Endothelial cell (in vitro differentiated cells): ENCODE data around the gene KANSL1L. TPM values are rescaled to one million over a fixed set of nuclear protein-coding genes. Genes with fewer than 3 reads are reported as not detected.

Experiments used
- DNase-seq: peaks from one replicate; pipeline ENCODE4 v3.0.0; 2021; ENCODE audit warnings: low spot score
- H3K27ac Mint-ChIP-seq: one replicate; pipeline ENCODE4 v1.8.0; 2021; ENCODE audit warnings: mixed read lengths, inconsistent platforms; ENCODE audit not compliant: unreplicated experiment
- H3K27me3 Mint-ChIP-seq: one replicate; pipeline ENCODE4 v1.8.0; 2021; ENCODE audit warnings: mild to moderate bottlenecking, moderate library complexity, mixed read lengths, inconsistent platforms; ENCODE audit not compliant: unreplicated experiment
- H3K36me3 Mint-ChIP-seq: one replicate; pipeline ENCODE4 v1.8.0; 2021; ENCODE audit warnings: mild to moderate bottlenecking, low read depth, mixed read lengths, inconsistent platforms; ENCODE audit not compliant: unreplicated experiment
- H3K4me1 Mint-ChIP-seq: one replicate; pipeline ENCODE4 v1.8.0; 2021; ENCODE audit warnings: mild to moderate bottlenecking, mixed read lengths, inconsistent platforms; ENCODE audit not compliant: unreplicated experiment
- H3K4me3 Mint-ChIP-seq: one replicate; pipeline ENCODE4 v1.8.0; 2021; ENCODE audit warnings: mild to moderate bottlenecking, mixed read lengths, inconsistent platforms; ENCODE audit not compliant: unreplicated experiment
- H3K9me3 Mint-ChIP-seq: one replicate; pipeline ENCODE4 v1.8.0; 2021; ENCODE audit warnings: mixed read lengths, inconsistent platforms; ENCODE audit not compliant: unreplicated experiment
- total RNA-seq: library from RNA; stranded (reverse); fragmentation: NEBNext Ultra II Directional; extraction: Animal tissue kit (Norgen Biotek cat#: 25700); gene quantifications from one replicate; pipeline ENCODE4 v1.2.1, GENCODE V29; 2021; ENCODE audit not compliant: unreplicated experiment
- TF ChIP-seq, protein P1 (sequence below): fragments of 200-600 bp; sonication (generic); IDR thresholded peaks from one replicate; pipeline ENCODE4 v1.5.0; 2021; ENCODE audit warnings: antibody characterized with exemption; ENCODE audit not compliant: unreplicated experiment

Gene KANSL1L
- total RNA-seq, 1 donor from 2014 or later = 13.0 TPM

DNA sequence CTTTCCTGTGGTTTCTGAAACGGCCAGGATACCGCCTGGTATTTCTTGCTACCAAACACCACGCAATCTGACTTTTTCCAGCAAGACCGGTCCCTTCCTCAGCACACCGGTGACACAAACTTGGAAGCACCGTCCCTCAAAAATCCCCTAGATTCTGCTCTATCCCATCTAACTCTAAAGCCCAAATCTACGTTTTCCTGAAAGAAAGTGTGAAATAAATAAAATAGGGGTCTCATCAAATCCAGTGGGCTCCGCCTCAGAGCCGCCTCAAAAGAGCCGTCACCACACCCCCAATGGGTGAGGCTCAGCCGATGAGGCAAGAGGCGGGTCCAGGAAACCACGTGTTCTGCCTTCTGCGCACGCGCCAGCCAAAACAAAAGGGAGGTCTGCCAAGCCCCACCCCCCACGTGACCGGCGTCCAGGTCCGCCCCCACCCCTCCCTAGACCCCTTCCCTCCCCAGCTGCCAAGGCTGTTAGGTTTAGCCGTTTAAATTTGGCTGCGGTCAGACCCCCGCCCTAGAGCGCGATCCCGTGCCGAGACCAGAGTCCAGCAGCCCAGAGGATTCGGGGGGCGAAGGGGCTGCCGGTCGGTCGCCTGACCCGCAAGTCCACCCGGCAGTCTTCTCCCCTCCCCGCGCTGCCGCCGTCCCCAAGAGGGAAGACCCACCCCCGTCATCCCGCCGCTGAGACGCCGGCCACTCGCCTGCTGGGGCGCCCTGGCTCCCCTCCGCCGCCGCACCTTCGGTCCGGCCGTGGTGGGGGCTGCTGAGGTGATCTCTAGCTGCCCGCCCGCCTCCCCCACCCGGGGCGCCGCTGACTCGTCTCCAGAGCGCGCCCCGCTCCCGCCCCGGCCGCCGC, 534 bp downstream of the KANSL1L start:
- Mint-ChIP-seq H3K4me1 (peaks cover 13% of the 10 kb centered on the region), H3K9me3 (no peaks in the 10 kb centered on the region), H3K27ac (peak overlapping the region; percentile 99), H3K4me3 (peak overlapping the region; percentile 98), H3K27me3 (peaks cover 17% of the 10 kb centered on the region), H3K36me3 (peaks cover 3% of the 10 kb centered on the region)
- peak; percentile 98 for DNase-seq
- TF ChIP-seq, protein P1, sequence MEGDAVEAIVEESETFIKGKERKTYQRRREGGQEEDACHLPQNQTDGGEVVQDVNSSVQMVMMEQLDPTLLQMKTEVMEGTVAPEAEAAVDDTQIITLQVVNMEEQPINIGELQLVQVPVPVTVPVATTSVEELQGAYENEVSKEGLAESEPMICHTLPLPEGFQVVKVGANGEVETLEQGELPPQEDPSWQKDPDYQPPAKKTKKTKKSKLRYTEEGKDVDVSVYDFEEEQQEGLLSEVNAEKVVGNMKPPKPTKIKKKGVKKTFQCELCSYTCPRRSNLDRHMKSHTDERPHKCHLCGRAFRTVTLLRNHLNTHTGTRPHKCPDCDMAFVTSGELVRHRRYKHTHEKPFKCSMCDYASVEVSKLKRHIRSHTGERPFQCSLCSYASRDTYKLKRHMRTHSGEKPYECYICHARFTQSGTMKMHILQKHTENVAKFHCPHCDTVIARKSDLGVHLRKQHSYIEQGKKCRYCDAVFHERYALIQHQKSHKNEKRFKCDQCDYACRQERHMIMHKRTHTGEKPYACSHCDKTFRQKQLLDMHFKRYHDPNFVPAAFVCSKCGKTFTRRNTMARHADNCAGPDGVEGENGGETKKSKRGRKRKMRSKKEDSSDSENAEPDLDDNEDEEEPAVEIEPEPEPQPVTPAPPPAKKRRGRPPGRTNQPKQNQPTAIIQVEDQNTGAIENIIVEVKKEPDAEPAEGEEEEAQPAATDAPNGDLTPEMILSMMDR = no peak

DNA sequence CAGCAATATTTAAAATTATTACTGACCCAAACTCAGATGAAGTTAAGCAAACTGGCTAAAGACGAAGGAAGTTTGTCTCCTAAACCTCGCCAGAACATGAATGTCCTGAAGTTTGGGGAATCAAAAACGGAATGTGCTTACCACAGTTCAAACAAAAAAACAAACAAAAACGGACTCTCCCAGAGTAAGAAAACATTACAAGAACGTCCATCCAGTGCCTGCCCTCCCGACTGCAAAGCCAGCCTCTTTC, 1.1 kb downstream of the KANSL1L start:
- Mint-ChIP-seq H3K4me1 (peaks cover 13% of the 10 kb centered on the region), H3K36me3 (peaks cover 3% of the 10 kb centered on the region), H3K9me3 (no peaks in the 10 kb centered on the region), H3K27ac (peak overlapping the region; percentile 99), H3K4me3 (peak overlapping the region; percentile 98), H3K27me3 (peaks cover 17% of the 10 kb centered on the region)
- TF ChIP-seq, protein P1 = no peak
- no peak for DNase-seq

DNA sequence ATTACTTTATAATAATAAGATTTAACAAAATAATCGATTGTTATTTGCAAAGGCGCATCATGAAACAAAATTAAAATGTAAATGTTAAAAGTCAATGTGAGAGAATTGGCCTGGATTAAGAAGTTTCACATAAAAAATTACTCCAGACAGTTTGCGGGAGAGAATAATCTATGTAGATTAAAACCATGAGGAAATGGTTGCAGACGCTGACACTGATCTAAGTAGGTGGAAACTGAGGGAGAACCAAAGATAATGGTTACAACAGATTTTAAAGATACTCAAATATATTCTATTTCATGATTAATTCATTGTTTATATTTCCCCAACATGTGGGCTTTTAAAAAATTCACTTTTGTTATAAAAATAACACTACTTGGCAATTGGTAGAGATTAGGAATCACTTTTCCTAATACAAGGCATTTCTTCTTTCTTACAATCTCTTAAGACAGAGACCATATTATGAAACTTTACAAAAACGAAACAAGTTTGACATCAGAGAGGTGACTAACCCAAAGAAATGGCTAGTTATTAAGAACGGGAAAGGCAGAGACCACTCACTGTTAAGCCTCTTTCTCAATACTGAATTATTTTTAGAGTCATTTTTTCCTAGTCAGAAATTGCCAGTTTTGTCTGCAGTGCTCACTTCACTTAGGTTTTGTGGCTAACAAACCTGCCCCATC, 1.6 kb downstream of the KANSL1L start:
- peaks cover 17% of the 10 kb centered on the region for H3K27me3 Mint-ChIP-seq
- TF ChIP-seq, protein P1 = no peak
- no peaks in the 10 kb centered on the region for H3K9me3 Mint-ChIP-seq
- H3K4me1 Mint-ChIP-seq = peaks cover 13% of the 10 kb centered on the region
- peaks cover 3% of the 10 kb centered on the region for H3K36me3 Mint-ChIP-seq
- H3K27ac Mint-ChIP-seq = peak overlapping the region; percentile 99
- peak overlapping the region; percentile 98 for H3K4me3 Mint-ChIP-seq
- no peak for DNase-seq

DNA sequence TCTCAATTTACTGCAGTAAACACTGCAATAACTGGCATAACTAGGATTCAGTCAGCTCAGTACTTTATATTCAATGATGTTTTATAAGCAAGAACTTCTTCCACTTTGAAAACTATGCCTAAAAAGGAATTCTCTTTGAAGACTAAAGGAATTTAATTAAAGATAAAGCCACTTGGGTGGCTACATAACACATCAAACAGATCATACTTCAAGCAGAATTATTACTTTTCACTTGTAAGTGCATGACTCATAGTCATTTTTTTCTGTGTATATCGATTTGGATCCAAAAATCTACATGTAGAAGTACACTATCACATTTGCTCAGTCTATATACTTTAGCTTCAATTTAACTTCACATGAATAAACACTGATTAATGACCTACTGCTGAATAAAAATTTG, 4.0 kb downstream of the KANSL1L start:
- TF ChIP-seq, protein P1 = no peak
- Mint-ChIP-seq H3K4me1 (peaks cover 18% of the 10 kb centered on the region), H3K9me3 (no peaks in the 10 kb centered on the region), H3K27ac (no peak overlapping the region), H3K36me3 (peaks cover 3% of the 10 kb centered on the region), H3K4me3 (no peak overlapping the region), H3K27me3 (peaks cover 16% of the 10 kb centered on the region)
- DNase-seq = no peak
